Activated CD8-positive, alpha-beta memory T cell treated with anti-CD3 and anti-CD28 coated beads, Interleukin-2, amount 50 U/mL, for 1 hour (primary cell): ENCODE data around the gene SNRK.

Source experiments
- DNase-seq: peaks from one replicate; pipeline ENCODE4 v3.0.0-alpha.2; 2020; ENCODE audit errors: extremely low read depth

Gene SNRK

GRCh38 chr3:43372007-43372740, 85.8 kb downstream of the SNRK start:
- no peak for DNase-seq

DNA sequence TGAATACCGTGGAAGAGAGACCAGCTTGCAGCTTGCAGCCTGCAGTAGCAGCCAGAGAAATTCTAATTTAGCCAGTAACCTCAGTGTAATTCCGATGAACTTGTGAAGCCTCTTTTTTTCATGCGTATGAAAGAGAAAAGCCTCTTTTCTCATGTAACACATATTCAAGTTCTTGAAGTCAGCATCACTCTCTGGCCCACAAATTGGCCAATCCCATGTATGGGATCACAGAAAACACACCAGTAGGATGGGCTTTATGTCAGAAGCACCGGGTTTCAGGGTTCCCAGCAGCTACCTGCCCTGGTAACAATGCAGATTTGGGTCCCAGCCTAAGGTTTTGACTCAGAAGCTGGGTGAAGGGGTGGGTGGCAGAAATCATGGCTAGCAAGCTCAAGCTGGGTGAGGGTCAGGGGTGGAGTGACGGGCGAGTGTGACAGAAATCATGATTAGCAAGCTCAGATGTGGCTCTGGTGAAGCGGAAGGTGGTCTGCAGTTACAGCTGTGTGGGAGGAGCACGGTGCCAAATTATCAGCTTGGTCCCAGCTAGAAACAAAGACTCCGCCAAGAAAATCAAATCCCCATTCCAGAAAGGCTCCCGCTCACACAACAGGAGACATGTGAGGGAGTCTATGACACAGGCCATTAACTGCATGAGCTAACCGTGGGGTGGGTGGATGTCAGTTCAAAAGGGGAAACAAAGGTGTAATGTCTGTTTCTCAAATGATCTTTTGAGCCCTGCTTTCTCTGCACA, 86.6 kb downstream of the SNRK start:
- no peak for DNase-seq

GRCh38 chr3:43373560-43373928, 87.2 kb downstream of the SNRK start:
- DNase-seq, result no peak

GRCh38 chr3:43378066-43378935, 92.0 kb downstream of the SNRK start:
- DNase-seq, result peak; percentile 49

DNA sequence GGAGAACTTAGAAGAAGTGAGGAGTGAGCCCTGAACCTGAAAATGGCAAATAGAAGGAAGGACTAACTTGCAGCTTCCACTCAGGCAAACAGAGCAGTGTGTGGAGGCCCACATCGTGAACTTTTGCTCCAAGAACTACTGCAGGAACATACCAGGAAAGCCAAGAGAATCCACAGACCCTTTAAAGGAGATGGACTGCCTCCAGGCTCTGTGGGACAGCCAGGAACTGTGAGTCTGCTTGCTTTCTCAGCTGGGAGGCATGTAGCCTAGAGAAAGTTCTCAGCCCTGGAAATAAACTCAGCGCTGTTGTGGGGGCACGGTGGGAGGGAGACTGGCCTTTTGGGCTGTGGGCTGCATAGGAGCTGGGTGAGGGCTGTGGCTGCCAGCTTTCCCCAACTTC, 93.0 kb downstream of the SNRK start:
- DNase-seq, result no peak

DNA sequence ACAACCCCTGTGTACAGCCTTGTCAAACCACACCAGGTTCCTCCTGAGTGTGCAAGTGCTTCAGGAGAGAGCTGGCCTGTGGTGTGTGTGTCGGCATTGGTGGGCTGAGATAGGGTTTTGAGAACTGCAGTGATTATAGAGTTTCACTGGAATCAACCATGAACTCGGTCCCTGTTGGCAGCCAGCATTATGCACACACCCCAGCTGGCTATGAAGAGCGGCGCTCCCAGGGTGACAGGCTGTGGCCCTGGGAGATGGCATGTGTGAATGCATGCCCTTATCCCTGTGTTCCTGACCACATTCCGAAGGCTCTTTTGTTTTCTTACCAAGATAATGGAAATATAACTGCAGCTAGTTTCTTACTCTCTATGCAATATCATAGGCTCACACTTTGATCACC, 101.8 kb downstream of the SNRK start:
- no peak for DNase-seq

DNA sequence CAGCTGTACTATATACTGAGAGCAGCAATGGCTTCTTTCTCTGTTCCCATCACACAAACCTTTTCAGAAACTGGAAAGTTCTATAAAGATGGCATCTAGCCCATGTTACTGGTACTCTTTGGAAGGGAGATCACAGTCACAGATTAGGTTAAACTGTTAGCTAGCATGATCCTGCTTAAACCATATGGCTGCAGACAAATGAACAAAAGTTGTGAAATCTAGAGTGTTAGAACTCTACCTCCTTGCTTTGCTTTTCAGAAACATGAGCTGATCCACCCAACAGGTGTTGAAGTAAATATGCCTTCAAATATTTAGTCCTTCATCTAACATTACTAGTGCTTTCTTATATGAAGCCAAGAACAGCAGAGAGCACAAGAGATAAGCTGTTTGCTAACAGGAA, 102.6 kb downstream of the SNRK start:
- no peak for DNase-seq

DNA sequence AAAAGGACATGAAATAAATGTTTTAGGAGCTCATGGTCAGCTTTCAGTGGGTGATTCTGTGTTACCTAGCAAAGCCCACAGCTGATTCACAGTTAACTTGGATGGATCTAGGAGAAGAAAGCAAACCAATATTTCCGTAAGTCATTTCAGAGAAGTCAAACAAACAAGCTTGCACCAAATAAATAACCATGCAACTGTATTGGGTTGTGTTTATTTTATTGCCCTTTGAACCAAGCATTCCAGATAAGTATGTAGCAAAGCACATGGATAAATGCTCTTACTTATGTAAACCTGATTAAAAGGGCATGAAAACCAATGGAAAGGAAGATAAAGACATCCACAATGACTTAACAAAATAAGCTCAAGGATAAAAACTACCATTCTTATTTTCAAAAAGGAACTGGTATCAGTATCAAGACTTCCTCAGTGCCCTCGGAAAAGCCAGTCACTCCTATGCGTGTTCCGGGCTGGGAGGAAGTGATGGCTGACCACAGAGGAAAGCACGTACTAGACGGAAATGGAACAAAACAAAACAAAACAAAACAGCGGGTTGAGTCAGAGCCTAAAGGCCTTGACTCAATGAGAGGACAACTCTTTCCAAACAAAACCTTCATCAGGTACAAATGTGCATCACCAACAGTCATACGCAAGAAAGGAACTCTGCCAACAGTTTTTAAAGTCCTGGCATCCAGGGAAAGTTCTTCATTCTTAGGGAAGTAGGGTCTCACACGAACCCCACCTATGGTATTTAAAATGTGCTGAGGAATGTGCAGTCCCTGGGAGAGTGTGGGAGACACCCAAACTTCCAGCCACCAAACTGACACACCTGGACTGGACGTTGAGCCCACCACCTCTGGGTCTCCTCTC, 103.3 kb downstream of the SNRK start:
- DNase-seq, result peak; percentile 68

DNA sequence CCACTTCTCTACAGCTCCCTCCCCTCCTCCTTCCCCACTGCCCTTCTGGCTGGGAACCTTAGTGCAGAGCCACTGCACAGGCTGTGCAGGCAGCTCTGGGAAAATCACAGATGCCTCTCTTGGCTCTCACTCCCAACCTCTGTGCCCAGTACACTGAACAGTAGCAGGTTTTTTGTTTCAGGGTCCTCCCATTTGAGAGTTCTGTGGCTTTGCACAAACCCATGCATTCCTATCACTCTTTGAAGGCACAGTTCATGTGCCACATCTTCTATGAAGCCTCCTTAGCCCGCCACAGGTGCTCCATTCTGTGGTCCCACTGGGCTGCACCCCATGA, 103.9 kb downstream of the SNRK start:
- DNase-seq, result no peak

GRCh38 chr3:43391621-43392020, 105.3 kb downstream of the SNRK start:
- DNase-seq, result no peak

DNA sequence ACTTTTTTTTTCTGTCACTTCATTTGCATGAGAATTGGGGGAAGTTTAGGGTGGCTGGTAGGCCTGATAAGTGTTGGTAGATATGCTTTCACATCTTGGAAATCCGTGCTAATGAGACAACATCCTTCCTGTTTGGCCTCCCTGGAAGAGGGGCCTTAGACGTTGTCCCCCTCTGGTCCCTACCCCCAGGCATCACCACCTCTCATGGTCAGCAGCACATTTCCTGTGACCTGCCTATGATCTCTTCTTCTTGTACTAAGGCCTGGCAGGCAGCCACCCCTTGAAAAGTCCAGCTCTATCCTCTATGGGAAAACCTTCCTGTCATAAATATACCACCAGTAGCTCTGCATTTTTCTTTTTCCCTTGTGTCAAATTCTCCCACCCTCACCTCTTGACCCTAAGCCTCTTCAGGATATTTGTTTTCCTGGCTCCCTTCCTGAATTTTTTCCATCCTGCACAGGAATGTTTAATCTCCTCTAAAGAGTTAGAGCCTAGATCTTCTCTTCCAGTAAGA, 107.8 kb downstream of the SNRK start:
- no peak for DNase-seq

DNA sequence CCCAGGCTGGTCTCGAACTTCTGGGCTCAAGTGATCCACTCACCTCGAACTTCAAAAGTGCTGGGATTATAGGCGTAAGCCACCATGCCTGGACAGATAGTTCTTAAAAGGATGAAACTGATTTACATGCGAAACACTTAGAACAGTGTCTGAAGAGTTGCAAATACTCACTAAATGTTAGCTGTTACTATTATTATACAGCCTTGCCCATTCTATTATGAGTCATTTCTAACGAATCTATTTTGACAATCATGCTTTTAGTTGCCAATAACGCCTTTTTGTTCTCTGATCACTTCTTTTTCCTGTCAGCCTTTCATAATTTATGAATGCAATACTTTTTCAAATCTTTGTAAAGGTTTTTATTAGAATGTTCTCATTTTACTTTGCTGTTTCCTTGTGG, 112.7 kb downstream of the SNRK start:
- no peak for DNase-seq

- no peak for DNase-seq
Measured at GRCh38 chr3:43400167-43400566, 113.8 kb downstream of the SNRK start.
